ENCODE measurements around the gene SSTR3.

SSTR3 gene

DNA sequence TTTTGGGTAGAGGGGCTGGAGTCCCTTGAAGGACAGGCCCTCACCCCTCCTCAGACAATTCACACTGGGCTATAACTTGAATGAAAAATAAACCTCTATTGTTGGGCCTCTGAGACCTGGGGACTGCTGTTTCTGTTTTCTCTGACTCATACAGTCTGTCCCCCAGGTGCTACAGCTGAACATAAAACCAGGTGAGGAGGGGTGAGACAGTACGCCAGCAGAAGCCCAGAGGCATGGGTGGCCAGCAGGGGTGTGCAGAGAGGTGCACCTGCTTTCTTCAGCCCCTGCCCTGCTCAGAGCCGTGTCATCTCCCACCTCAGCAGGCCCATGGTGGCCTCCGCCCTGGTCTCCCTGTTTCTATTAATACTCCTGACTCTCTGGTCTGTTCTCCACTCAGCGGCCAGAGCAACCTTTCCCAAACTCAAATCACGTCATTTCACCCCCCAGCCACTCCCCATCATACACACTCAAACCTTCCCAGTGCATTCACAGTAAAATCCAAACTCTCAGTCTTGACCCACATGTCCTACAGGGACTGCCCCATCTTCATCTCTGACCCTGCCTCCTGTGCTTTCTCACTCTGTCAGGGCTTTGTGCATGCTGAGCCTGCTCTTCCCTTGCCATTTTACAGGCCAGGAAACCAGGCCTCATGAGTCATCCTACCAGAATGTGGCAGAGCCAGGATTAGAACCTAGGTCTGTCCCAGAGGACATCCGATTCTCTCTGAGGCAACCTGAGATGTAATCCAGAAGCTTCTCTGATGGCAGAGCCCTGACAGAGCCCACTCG lies 57.2 kb downstream of the SSTR3 start:
- Histone ChIP-seq H3K9me3 (ENCODE audit: control insufficient read depth, insufficient read depth, low read length) (no peaks in the 10 kb centered on the region), H4K20me1 (ENCODE audit: control insufficient read depth, insufficient read depth, low read depth, low read length) (no peaks in the 10 kb centered on the region), H3K36me3 (ENCODE audit: control insufficient read depth, low read length) (no peaks in the 10 kb centered on the region), H3K27me3 (ENCODE audit: control insufficient read depth, low read length) (peaks cover 17% of the 10 kb centered on the region), H3K4me2 (ENCODE audit: low read length) (no peak overlapping the region), H3K4me1 (ENCODE audit: control insufficient read depth, low read length) (peaks cover 1% of the 10 kb centered on the region; the same call in 1 of the 2 replicates), H3K9me2 (replicated peaks; ENCODE audit: control insufficient read depth, low read length) (no peaks in the 10 kb centered on the region), H3K4me3 (ENCODE audit: low read length) (no peak overlapping the region), H3K79me2 (ENCODE audit: control insufficient read depth, low read length) (no peaks in the 10 kb centered on the region), H3K27ac (ENCODE audit: low read depth, low read length) (no peak overlapping the region), H3F3A (ENCODE audit: control insufficient read depth, insufficient read depth) (no peaks in the 10 kb centered on the region)
- TF ChIP-seq EZH2phosphoT487 (IDR thresholded peaks at IDR 0.05; ENCODE audit: borderline replicate concordance, low read length), result no peak
- TF ChIP-seq, protein P1, sequence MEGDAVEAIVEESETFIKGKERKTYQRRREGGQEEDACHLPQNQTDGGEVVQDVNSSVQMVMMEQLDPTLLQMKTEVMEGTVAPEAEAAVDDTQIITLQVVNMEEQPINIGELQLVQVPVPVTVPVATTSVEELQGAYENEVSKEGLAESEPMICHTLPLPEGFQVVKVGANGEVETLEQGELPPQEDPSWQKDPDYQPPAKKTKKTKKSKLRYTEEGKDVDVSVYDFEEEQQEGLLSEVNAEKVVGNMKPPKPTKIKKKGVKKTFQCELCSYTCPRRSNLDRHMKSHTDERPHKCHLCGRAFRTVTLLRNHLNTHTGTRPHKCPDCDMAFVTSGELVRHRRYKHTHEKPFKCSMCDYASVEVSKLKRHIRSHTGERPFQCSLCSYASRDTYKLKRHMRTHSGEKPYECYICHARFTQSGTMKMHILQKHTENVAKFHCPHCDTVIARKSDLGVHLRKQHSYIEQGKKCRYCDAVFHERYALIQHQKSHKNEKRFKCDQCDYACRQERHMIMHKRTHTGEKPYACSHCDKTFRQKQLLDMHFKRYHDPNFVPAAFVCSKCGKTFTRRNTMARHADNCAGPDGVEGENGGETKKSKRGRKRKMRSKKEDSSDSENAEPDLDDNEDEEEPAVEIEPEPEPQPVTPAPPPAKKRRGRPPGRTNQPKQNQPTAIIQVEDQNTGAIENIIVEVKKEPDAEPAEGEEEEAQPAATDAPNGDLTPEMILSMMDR (IDR thresholded peaks at IDR 0.05; ENCODE audit: low read depth, low read length, poor library complexity, severe bottlenecking), result no peak

Measured in DOHH2 (cell line).